Astrocyte of the spinal cord (primary cell): ENCODE measurements around the gene CST7.

Source experiments
- DNase-seq: peaks from one replicate; pipeline ENCODE4 v3.0.0; 2011; ENCODE audit warnings: low read depth, low spot score
- H3K4me3 ChIP-seq: 2 replicates; pipeline ENCODE4 v1.5.1; 2011; ENCODE audit warnings: low read depth, mild to moderate bottlenecking, low read length, moderate library complexity
- CTCF ChIP-seq: IDR thresholded peaks from 2 replicates; pipeline ENCODE4 v1.5.1; 2012; ENCODE audit warnings: low read depth, mild to moderate bottlenecking, low read length, inconsistent platforms
- in situ Hi-C: cut with HindIII; loops from 2 replicates; pipeline ENCODE4 v1.10.0; 2017; ENCODE audit warnings: low sequenced_read_pairs

CST7 gene

DNA sequence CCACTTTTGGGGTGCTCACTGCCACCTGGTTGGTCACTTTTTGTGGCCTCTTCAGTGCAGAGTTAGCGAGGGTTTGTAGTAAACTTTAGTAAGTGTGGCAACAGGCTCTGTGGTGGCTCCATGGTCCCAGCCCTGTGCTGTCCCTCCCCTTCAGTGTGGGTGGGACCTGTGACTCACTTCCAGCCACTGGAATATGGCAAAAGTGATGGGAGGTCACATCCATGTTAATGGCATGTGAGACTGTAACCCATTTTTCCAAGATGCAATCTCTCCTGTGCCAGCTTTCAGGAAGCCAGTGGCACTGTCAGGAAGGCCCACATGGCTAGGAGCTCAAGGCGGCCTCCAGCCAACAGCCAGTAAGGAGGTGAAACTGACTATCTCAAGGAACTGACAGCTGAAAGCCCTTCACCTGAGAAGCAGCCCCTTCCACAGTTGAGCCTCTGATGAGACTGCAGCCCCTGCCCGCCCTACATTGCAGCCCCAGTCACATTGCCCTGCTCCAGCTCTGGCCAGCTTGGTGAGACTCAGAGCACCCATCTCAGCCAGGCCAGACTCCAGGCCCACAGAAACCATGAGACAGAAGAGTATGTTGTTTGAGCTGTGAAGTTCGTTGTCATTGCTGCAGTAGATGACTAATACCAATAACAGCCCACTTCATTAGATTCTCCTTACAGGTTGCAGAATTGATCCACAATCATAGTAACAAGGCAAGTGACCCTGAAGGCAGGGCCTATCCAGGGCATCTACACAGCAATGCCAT is 13.1 kb upstream of the CST7 start:
- DNase-seq, result no peak
- in situ Hi-C loops, result no loop called here
- no peak for TF ChIP-seq CTCF
- H3K4me3 ChIP-seq, result no peak overlapping the region

DNA sequence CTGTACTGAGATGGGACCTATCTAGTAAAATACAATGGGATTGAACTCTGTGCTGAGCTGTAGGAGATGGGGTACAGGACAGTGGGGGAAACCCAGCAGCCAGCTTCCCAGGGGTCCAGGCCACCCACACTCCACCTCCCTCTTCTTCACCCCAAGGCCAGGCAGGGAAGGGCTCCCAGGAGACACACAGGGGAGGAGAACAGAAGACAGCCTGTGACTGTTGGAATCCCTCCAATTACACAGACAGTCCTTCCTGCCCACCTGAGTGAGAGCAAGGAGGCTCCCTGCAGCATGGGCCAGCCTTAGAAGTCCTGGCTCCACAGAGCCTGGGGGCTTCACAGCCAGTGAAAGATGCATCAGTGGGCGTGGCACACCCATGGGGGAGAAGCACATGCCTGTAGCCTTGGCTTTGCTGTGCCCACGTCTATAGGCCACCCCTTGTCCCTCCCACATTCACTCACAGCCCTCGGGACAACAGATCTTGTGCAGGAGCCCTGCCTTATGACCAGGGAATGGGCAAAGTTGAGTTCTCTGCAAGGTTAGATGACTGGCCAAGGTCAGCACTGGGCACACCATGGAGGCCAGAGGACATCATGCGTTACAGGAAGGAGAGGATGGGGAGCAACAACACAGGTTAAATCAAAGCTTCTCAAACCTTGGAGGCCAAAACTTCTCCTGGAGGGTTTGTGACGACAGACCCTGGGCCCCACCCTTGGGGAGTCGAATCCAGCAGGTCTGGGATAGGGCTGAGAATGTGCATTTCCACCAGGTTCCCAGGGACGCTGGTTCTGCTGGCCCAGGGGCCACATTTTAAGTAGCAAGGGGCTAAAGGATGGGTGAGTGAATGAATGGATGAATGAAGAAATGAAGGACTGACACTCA is 12.3 kb upstream of the CST7 start:
- in situ Hi-C loops, result no loop called here
- no peak for DNase-seq
- H3K4me3 ChIP-seq, result no peak overlapping the region
- TF ChIP-seq CTCF, result no peak

- H3K4me3 ChIP-seq, result no peak overlapping the region
- no peak for DNase-seq
- in situ Hi-C loops, result no loop called here
- no peak for TF ChIP-seq CTCF
These were observed 11.5 kb upstream of the CST7 start for GRCh38 chr20:24937579-24937978.

DNA sequence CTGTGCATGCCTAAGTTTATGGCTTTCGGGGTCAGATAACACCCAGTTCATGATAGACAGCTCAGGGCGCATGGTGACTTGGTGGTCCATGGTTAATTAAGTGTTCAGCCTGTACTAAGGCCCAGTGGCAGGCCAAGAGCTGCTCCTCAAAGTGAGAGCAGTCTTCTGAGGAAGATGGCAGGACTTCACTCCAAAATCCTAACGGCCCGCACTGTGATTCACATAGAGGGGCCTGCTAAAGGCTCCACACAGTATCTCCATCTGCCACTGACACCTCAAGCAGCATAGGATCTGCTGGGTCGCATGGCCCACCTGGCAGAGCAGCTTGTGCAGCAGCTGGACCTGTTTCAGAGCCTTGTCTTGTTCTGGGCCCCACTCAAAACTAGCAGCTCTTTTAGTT is 10.6 kb upstream of the CST7 start:
- DNase-seq, result no peak
- in situ Hi-C loops, result no loop called here
- no peak for TF ChIP-seq CTCF
- H3K4me3 ChIP-seq, result no peak overlapping the region

GRCh38 chr20:24939036-24939435 is 10.0 kb upstream of the CST7 start:
- no peak for DNase-seq
- no peak overlapping the region for H3K4me3 ChIP-seq
- no peak for TF ChIP-seq CTCF
- in situ Hi-C loops, result no loop called here

DNA sequence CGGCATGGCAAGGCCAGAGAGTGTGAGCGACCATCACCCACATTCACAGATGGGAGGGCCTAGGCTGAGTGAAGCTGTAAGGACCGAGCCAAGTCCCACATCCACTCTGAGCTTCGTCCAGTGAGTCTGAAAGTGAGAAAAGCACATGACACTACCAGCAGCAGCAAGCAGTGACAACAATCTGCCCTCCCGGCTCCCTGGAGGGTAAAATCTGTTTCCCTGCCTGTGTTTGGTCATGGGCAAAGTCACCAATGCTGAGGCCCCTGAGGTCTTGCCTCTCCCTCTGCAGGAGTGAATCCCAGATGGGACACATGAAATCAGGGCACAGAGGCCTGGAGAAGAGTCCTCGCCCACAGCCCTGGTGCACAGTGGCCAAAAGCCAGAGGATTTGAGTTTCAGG is 6.4 kb upstream of the CST7 start:
- in situ Hi-C loops, result no loop called here
- no peak for TF ChIP-seq CTCF
- DNase-seq, result no peak
- no peak overlapping the region for H3K4me3 ChIP-seq
